ENCODE results near the gene TMEM134.

The TMEM134 gene

GRCh38 chr11:67437082-67437808 lies 31.8 kb downstream of the TMEM134 start, which contains the start of gene PTPRCAP:
TSS of gene PTPRCAP (minus strand) at chr11:67437682. CDS start at chr11:67437619, 63 bp downstream.
- peak within 1 kb of the TSS; percentile 97 for H3K27ac ChIP-seq (ENCODE audit: low read depth, low read length, poor library complexity, severe bottlenecking)
- H3K4me3 ChIP-seq (ENCODE audit: low read depth, low read length, poor library complexity, severe bottlenecking), result peak within 1 kb of the TSS; percentile 79

GRCh38 chr11:67436459-67437081 lies 32.5 kb downstream of the TMEM134 start:
- no peaks in the 10 kb centered on the region for H3K79me2 ChIP-seq (ENCODE audit: insufficient read depth, low read length)
- H3K27ac ChIP-seq (ENCODE audit: low read depth, low read length, poor library complexity, severe bottlenecking), result peak overlapping the region; percentile 97
- H3K36me3 ChIP-seq (ENCODE audit: insufficient read depth, low read length), result peaks cover 50% of the 10 kb centered on the region
- H3K4me3 ChIP-seq (ENCODE audit: low read depth, low read length, poor library complexity, severe bottlenecking), result peak overlapping the region; percentile 79
- no peak for TF ChIP-seq EZH2 (IDR thresholded peaks at IDR 0.05; ENCODE audit: borderline replicate concordance, low read length)
- TF ChIP-seq CTCF (IDR thresholded peaks at IDR 0.05; ENCODE audit: low read length), result no peak
- H3K9ac ChIP-seq (ENCODE audit: low read length), result peak overlapping the region; percentile 92
- H3K27me3 ChIP-seq (ENCODE audit: insufficient read depth, low read length), result no peaks in the 10 kb centered on the region
- H3K9me3 ChIP-seq (ENCODE audit: low read length), result no peaks in the 10 kb centered on the region
- no peaks in the 10 kb centered on the region for H3K9me2 ChIP-seq (ENCODE audit: low read depth, low read length)
- H3F3A ChIP-seq (ENCODE audit: insufficient read depth, low read length), result no peaks in the 10 kb centered on the region
- peaks cover 97% of the 10 kb centered on the region for H3K4me1 ChIP-seq (ENCODE audit: insufficient read depth, low read length, severe bottlenecking)
- H2AFZ ChIP-seq (ENCODE audit: low read length), result no peak overlapping the region
- no peaks in the 10 kb centered on the region for H4K20me1 ChIP-seq (ENCODE audit: insufficient read depth, low read length)
- peak overlapping the region; percentile 89 for H3K4me2 ChIP-seq (ENCODE audit: low read length)

More at GRCh38 chr11:67437082-67437808, 31.8 kb downstream of the TMEM134 start, which contains the start of gene PTPRCAP:
- peak within 1 kb of the TSS; percentile 92 for H3K9ac ChIP-seq (ENCODE audit: low read length)
- 0 out of 2 replicates have a peak, but pooled peaks cover 1% of the 10 kb centered on the region for H3F3A ChIP-seq (ENCODE audit: insufficient read depth, low read length)
- H3K27me3 ChIP-seq (ENCODE audit: insufficient read depth, low read length), result no peaks in the 10 kb centered on the region
- H3K9me3 ChIP-seq (ENCODE audit: low read length), result no peaks in the 10 kb centered on the region
- no peak within 1 kb of the TSS for H2AFZ ChIP-seq (ENCODE audit: low read length)
- peak within 1 kb of the TSS; percentile 89 for H3K4me2 ChIP-seq (ENCODE audit: low read length)
- no peaks in the 10 kb centered on the region for H4K20me1 ChIP-seq (ENCODE audit: insufficient read depth, low read length)
- H3K9me2 ChIP-seq (ENCODE audit: low read depth, low read length), result no peaks in the 10 kb centered on the region
- no peaks in the 10 kb centered on the region for H3K79me2 ChIP-seq (ENCODE audit: insufficient read depth, low read length)
- TF ChIP-seq EZH2 (IDR thresholded peaks at IDR 0.05; ENCODE audit: borderline replicate concordance, low read length), result no peak
- TF ChIP-seq CTCF (IDR thresholded peaks at IDR 0.05; ENCODE audit: low read length), result no peak
- peaks cover 97% of the 10 kb centered on the region for H3K4me1 ChIP-seq (ENCODE audit: insufficient read depth, low read length, severe bottlenecking)
- peaks cover 43% of the 10 kb centered on the region for H3K36me3 ChIP-seq (ENCODE audit: insufficient read depth, low read length)

GRCh38 chr11:67435727-67436458 lies 33.2 kb downstream of the TMEM134 start:
- no peaks in the 10 kb centered on the region for H3K79me2 ChIP-seq (ENCODE audit: insufficient read depth, low read length)
- H3K27me3 ChIP-seq (ENCODE audit: insufficient read depth, low read length), result no peaks in the 10 kb centered on the region
- peak overlapping the region; percentile 79 for H3K4me3 ChIP-seq (ENCODE audit: low read depth, low read length, poor library complexity, severe bottlenecking)
- H3K9ac ChIP-seq (ENCODE audit: low read length), result peak overlapping the region; percentile 92
- no peaks in the 10 kb centered on the region for H4K20me1 ChIP-seq (ENCODE audit: insufficient read depth, low read length)
- peaks cover 94% of the 10 kb centered on the region for H3K4me1 ChIP-seq (ENCODE audit: insufficient read depth, low read length, severe bottlenecking)
- no peaks in the 10 kb centered on the region for H3K9me2 ChIP-seq (ENCODE audit: low read depth, low read length)
- H3K4me2 ChIP-seq (ENCODE audit: low read length), result peak overlapping the region; percentile 89
- no peaks in the 10 kb centered on the region for H3F3A ChIP-seq (ENCODE audit: insufficient read depth, low read length)
- H3K27ac ChIP-seq (ENCODE audit: low read depth, low read length, poor library complexity, severe bottlenecking), result peak overlapping the region; percentile 97
- H3K9me3 ChIP-seq (ENCODE audit: low read length), result no peaks in the 10 kb centered on the region
- H2AFZ ChIP-seq (ENCODE audit: low read length), result no peak overlapping the region
- peaks cover 54% of the 10 kb centered on the region for H3K36me3 ChIP-seq (ENCODE audit: insufficient read depth, low read length)
- no peak for TF ChIP-seq EZH2 (IDR thresholded peaks at IDR 0.05; ENCODE audit: borderline replicate concordance, low read length)
- no peak for TF ChIP-seq CTCF (IDR thresholded peaks at IDR 0.05; ENCODE audit: low read length)
